K562 (cell line): ENCODE results near the gene SCN1B. TPM values are rescaled to one million over a fixed set of nuclear protein-coding genes. Genes with fewer than 3 reads are reported as not detected.
A peak's percentile ranks its signal among the peaks of the same experiment; 100 is the strongest.

ENCODE experiments used
- DDX20 ChIP-seq: fragments of 450-650 bp; IDR thresholded peaks from 2 replicates; pipeline ENCODE4 v1.6.1; 2016; ENCODE audit warnings: missing genetic modification characterization, low read depth, mild to moderate bottlenecking, missing compliant biosample characterization, moderate library complexity
- ELK3 ChIP-seq: fragments of 450-650 bp; formaldehyde crosslinking; IDR thresholded peaks from 2 replicates; pipeline ENCODE4 v1.4.0; 2020; ENCODE audit warnings: mild to moderate bottlenecking
- HDAC3 ChIP-seq: fragments of 450-650 bp; IDR thresholded peaks from 2 replicates; pipeline ENCODE4 v1.6.1; 2018; ENCODE audit warnings: borderline replicate concordance, mild to moderate bottlenecking, moderate library complexity; ENCODE audit not compliant: partially characterized antibody
- JUND ChIP-seq, 2 experiments: IDR thresholded peaks; 2 replicates in 1 of 2; 3 replicates in 1 of 2; pipeline ENCODE4 v1.6.1; 2011; ENCODE audit warnings: borderline replicate concordance in 2 of 2, low read depth in 2 of 2, low read length in 2 of 2, improper control_type of control experiment in 1 of 2, missing biosample characterization in 1 of 2, missing genetic modification characterization in 1 of 2, missing genetic modification reagents in 1 of 2
- KLF6 ChIP-seq: fragments of 250-450 bp; sonication (Bioruptor Pico); IDR thresholded peaks from 2 replicates; pipeline ENCODE4 v1.4.0; 2020; ENCODE audit warnings: mild to moderate bottlenecking, moderate library complexity, borderline replicate concordance
- PCBP2 ChIP-seq: fragments of 200-400 bp; formaldehyde crosslinking; IDR thresholded peaks from 2 replicates; pipeline ENCODE4 v1.6.1; 2018; ENCODE audit warnings: low read length, low read depth, mild to moderate bottlenecking, moderate library complexity; ENCODE audit not compliant: poor library complexity, severe bottlenecking
- PHF8 ChIP-seq: fragments of 200-600 bp; sonication (generic); IDR thresholded peaks from 2 replicates; pipeline ENCODE4 v1.6.1; 2012; ENCODE audit warnings: mixed run types, mild to moderate bottlenecking, inconsistent platforms, low read length, moderate library complexity, borderline replicate concordance
- POLR2G ChIP-seq: fragments of 200-400 bp; formaldehyde crosslinking; IDR thresholded peaks from 2 replicates; pipeline ENCODE4 v1.6.1; 2017; ENCODE audit warnings: low read depth, mild to moderate bottlenecking, antibody characterized with exemption, low read length, moderate library complexity
- TAL1 ChIP-seq: fragments of 450-650 bp; IDR thresholded peaks from 2 replicates; pipeline ENCODE4 v1.6.1; 2016; ENCODE audit warnings: mild to moderate bottlenecking
- TCF7L2 ChIP-seq: fragments of 150-350 bp; IDR thresholded peaks from 2 replicates; pipeline ENCODE4 v1.6.1; 2016; ENCODE audit warnings: low read depth, mild to moderate bottlenecking, low read length, moderate library complexity
- XRCC5 ChIP-seq: fragments of 200-400 bp; formaldehyde crosslinking; IDR thresholded peaks from 2 replicates; pipeline ENCODE4 v1.6.1; 2017; ENCODE audit warnings: low read depth, mild to moderate bottlenecking, low read length
- ZBTB11 ChIP-seq, 3 experiments: fragments of 200-800 bp in 1 of 3; fragments of 250-450 bp in 1 of 3; fragments of 450-650 bp in 1 of 3; sonication (Bioruptor Pico) in 1 of 3; sonication (Bioruptor generic) in 1 of 3; formaldehyde crosslinking in 1 of 3; IDR thresholded peaks; 2 replicates each; pipeline versions ENCODE4 v1.6.1 to v1.8.0; 2016 to 2022; ENCODE audit warnings: mild to moderate bottlenecking in 2 of 3, missing genetic modification characterization in 2 of 3, missing compliant biosample characterization in 1 of 3, moderate library complexity in 1 of 3
- ZFX ChIP-seq: sonication (generic); formaldehyde crosslinking; IDR thresholded peaks from 2 replicates; pipeline ENCODE4 v1.8.0; 2022; ENCODE audit warnings: mild to moderate bottlenecking, missing genetic modification reagents, moderate library complexity
- ZNF140 ChIP-seq: fragments of 250-450 bp; sonication (Bioruptor Pico); IDR thresholded peaks from 2 replicates; pipeline ENCODE4 v1.8.0; 2021; ENCODE audit warnings: moderate library complexity, mild to moderate bottlenecking, inconsistent platforms
- ZNF263 ChIP-seq: sonication (generic); formaldehyde crosslinking; IDR thresholded peaks from 2 replicates; pipeline ENCODE4 v1.8.0; 2022; ENCODE audit warnings: mild to moderate bottlenecking, missing genetic modification reagents, borderline replicate concordance
- ZNF282 ChIP-seq: sonication (generic); formaldehyde crosslinking; IDR thresholded peaks from 2 replicates; pipeline ENCODE4 v1.8.1; 2023; ENCODE audit warnings: missing genetic modification reagents
- ZNF324 ChIP-seq: fragments of 250-450 bp; sonication (Bioruptor Pico); IDR thresholded peaks from 2 replicates; pipeline ENCODE4 v1.4.0; 2020; ENCODE audit warnings: mild to moderate bottlenecking
- ZNF41 ChIP-seq: fragments of 250-450 bp; sonication (Bioruptor Pico); conservative IDR thresholded peaks from 2 replicates; pipeline ENCODE4 v1.4.0; 2020; ENCODE audit warnings: mild to moderate bottlenecking
- ZNF644 ChIP-seq: fragments of 200-800 bp; sonication (Bioruptor generic); IDR thresholded peaks from 2 replicates; pipeline ENCODE4 v1.6.1; 2016; ENCODE audit warnings: low read depth, missing genetic modification characterization, missing compliant biosample characterization
- ZNF696 ChIP-seq: fragments of 250-450 bp; sonication (Bioruptor Pico); conservative IDR thresholded peaks from 2 replicates; pipeline ENCODE4 v1.4.0; 2020; ENCODE audit warnings: mild to moderate bottlenecking, moderate library complexity
- polyA plus RNA-seq, 8 experiments: library from polyadenylated mRNA; depleted of rRNA in 4 of 8; stranded (reverse) in 5 of 8; unstranded in 3 of 8; fragments of >200 nt; fragmentation: Nextera tagmentation in 2 of 8; fragmentation: Illumina TruSeq in 1 of 8; extraction: Ambion mirVana in 2 of 8; extraction: Trizol in 1 of 8; gene quantifications; 2 replicates each; pipeline versions ENCODE4 v1.2.1 to v1.2.3, GENCODE V29; 2011 to 2014; ENCODE audit warnings: inconsistent platforms in 1 of 8, missing spikeins in 1 of 8
- total RNA-seq, 7 experiments: library from RNA; depleted of rRNA in 6 of 7; stranded (reverse); fragments of >200 nt in 6 of 7; fragmentation: Illumina TruSeq in 2 of 7; extraction: Trizol in 2 of 7; gene quantifications; 2 replicates each; pipeline versions ENCODE4 v1.2.1 to v1.2.3, GENCODE V29; 2011 to 2021; ENCODE audit warnings: low replicate concordance in 1 of 7

SCN1B gene
- total and polyA plus RNA-seq, 9 of the 15 experiments (the other 6 are each of a cell fraction or from before 2014, with no cell fraction given) = 0.03 to 2.5 (median 0.91) TPM

- TF ChIP-seq DDX20 (no peak), TAL1 (no peak), HDAC3 (no peak), ZNF140 (CRISPR knock-in tag) (no peak), JUND (IDR thresholded peaks at IDR 0.05; ENCODE audit: borderline replicate concordance, low read depth, low read length) (peak; percentile 86), JUND (tag; IDR thresholded peaks at IDR 0.05; ENCODE audit: borderline replicate concordance, low read depth, low read length) (peak; percentile 68; the same call in 1 of the 3 replicates), ZNF263 (peak; percentile 46; the same call in 1 of the 2 replicates), PCBP2 (no peak), ELK3 (CRISPR knock-in tag) (no peak), ZNF282 (CRISPR knock-in tag) (no peak), ZBTB11 (CRISPR knock-in tag; IDR thresholded peaks at IDR 0.05) (peak in 2 of 3 experiments; percentile 77 to 96; a peak in 5 of 6 replicates), ZNF41 (CRISPR knock-in tag) (no peak), ZFX (CRISPR knock-in tag) (peak; percentile 35; the same call in 1 of the 2 replicates), PHF8 (peak; percentile 54; the same call in 1 of the 2 replicates), ZNF324 (no peak), POLR2G (peak; percentile 71), ZNF644 (no peak), KLF6 (CRISPR knock-in tag) (no peak), ZNF696 (CRISPR knock-in tag) (no peak), XRCC5 (no peak), TCF7L2 (no peak)
Measured at GRCh38 chr19:35030257-35031071, at the start of gene SCN1B (continued).
